Ectodermal cell (in vitro differentiated cells): ENCODE measurements around the gene GPR33. TPM values are rescaled to one million over a fixed set of nuclear protein-coding genes. Genes with fewer than 3 reads are reported as not detected.

Experiments used
- H3K27ac ChIP-seq: 2 replicates; pipeline ENCODE4 v1.7.0; 2013; ENCODE audit warnings: mild to moderate bottlenecking, low read depth, low read length; ENCODE audit not compliant: insufficient read depth, poor library complexity, severe bottlenecking
- H3K27me3 ChIP-seq: 2 replicates; pipeline ENCODE4 v1.7.0; 2013; ENCODE audit warnings: mild to moderate bottlenecking, low read length; ENCODE audit not compliant: insufficient read depth, control insufficient read depth, poor library complexity, severe bottlenecking
- H3K36me3 ChIP-seq: one replicate; pipeline ENCODE4 v1.7.0; 2013; ENCODE audit warnings: low read length; ENCODE audit not compliant: control insufficient read depth, insufficient read depth
- H3K4me1 ChIP-seq: one replicate; pipeline ENCODE4 v1.7.0; 2013; ENCODE audit warnings: low read length; ENCODE audit not compliant: control insufficient read depth, insufficient read depth
- H3K4me3 ChIP-seq: 2 replicates; pipeline ENCODE4 v1.7.0; 2013; ENCODE audit warnings: low read depth, low read length, control low read depth; ENCODE audit not compliant: insufficient read depth
- H3K9me3 ChIP-seq: 2 replicates; pipeline ENCODE4 v1.7.0; 2013; ENCODE audit warnings: mild to moderate bottlenecking, low read length, moderate library complexity; ENCODE audit not compliant: control insufficient read depth
- WGBS, 2 experiments: methylation state at CpG; one replicate each; pipeline ENCODE4 v1.1.7; 2013; ENCODE audit warnings: missing lambda C conversion rate in 2 of 2; 5-methylcytosine and 5-hydroxymethylcytosine counted together
- polyA plus RNA-seq, 4 experiments: library from polyadenylated mRNA; stranded (reverse); fragments of 50-300 nt; gene quantifications; one replicate each; pipeline ENCODE4 v1.2.3, GENCODE V29; 2013

GPR33 gene, protein sequence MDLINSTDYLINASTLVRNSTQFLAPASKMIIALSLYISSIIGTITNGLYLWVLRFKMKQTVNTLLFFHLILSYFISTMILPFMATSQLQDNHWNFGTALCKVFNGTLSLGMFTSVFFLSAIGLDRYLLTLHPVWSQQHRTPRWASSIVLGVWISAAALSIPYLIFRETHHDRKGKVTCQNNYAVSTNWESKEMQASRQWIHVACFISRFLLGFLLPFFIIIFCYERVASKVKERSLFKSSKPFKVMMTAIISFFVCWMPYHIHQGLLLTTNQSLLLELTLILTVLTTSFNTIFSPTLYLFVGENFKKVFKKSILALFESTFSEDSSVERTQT
- polyA plus RNA-seq (2013, experiment 1 of 4): not detected
- not detected for polyA plus RNA-seq (2013, experiment 2 of 4)
- not detected for polyA plus RNA-seq (2013, experiment 3 of 4)
- polyA plus RNA-seq (2013, experiment 4 of 4): not detected

DNA sequence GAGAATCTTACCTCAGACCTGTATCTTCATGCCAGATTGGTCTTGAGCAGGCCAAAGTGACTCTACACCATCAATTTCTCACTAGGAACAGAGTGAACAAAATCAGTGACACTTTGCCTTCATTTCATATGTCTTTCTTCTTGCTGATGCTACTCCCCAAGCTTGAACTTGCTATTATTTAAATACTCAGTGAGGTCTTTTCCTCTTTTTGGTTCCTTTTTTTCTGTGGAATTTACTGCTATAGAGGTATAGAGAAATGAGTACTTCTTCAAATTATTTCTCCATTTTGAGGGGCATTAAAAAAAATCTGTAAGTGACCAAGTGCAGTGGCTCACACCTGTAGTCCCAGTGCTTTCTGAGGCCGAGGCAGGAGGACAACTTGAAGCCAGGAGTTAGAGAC lies at the start of gene GPR33:
Gene GPR33, minus strand, starts transcription at position 154 of the 400 bp plus-strand sequence. CDS start 4,074 bp downstream, outside the sequence.
- 93 to 98% methylated on average over 1 of the region's 1 CpG for WGBS, 2 experiments
- Histone ChIP-seq H3K9me3 (no peaks in the 10 kb centered on the region), H3K4me3 (no peak within 1 kb of the TSS), H3K27me3 (no peaks in the 10 kb centered on the region), H3K4me1 (no peaks in the 10 kb centered on the region), H3K27ac (no peak within 1 kb of the TSS), H3K36me3 (no peaks in the 10 kb centered on the region)

DNA sequence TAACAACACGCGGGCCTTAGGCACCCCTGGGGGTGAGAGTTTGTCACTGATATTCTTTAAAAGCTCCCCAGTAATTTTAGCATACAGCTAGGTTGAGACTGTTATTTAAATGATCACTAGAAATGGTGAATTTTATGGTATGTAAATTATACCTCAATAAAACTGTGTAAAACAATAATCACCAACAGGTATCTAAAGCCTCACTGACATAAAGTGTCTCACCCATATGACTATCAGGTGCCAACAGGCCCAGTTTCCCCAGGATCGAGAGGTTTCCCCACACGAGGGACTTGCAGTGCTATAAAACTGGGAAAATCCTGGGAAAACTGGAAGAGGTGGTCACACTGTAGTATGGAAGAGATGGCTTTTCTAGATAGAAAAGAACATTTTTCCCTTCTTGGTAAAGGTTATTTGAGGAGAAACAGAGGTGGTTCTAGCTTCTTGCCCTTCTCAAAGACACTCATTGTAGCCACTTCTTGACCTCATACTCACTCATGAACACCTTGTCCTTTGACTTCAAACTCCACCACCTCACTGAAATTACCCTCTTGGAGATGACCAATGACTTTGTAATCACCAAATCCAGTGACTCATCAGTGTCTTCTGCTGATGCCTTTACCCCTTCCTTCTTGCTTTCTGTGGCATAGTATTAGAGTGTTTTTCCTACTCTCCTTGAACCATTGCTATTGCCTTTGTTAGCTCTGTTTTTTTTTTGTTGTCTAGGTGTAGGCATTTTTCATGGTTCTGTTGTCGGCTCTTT lies 48.5 kb upstream of the GPR33 start:
- Histone ChIP-seq H3K9me3 (no peaks in the 10 kb centered on the region), H3K4me1 (no peaks in the 10 kb centered on the region), H3K27ac (no peak overlapping the region), H3K4me3 (no peak overlapping the region), H3K27me3 (no peaks in the 10 kb centered on the region), H3K36me3 (no peaks in the 10 kb centered on the region)
- WGBS, 2 experiments: 89 to 98% methylated on average over 4 of the region's 5 CpGs

DNA sequence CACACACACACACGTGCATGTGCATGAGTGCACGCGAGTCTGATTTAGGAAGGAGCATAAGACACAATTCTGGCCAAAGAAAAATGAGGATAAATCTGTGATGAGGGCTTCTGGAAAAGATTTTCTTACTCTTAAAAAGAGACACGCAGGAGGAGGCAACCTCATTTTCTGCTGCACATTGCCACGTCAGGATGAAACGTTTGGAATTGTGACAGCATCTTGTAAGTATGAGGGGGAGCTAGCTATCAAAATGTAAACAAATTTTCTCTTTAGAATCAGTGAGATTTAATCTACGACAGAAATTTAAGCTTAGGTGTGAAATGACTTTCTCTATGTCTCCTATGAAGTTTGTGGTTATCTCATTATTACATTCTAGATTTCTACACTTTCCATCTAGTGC lies 42.3 kb upstream of the GPR33 start:
- Histone ChIP-seq H3K4me3 (no peak overlapping the region), H3K9me3 (no peaks in the 10 kb centered on the region), H3K27ac (no peak overlapping the region), H3K27me3 (no peaks in the 10 kb centered on the region), H3K4me1 (no peaks in the 10 kb centered on the region), H3K36me3 (no peaks in the 10 kb centered on the region)
- WGBS, 2 experiments: 86 to 93% methylated on average over 6 to 7 of the region's 7 CpGs

DNA sequence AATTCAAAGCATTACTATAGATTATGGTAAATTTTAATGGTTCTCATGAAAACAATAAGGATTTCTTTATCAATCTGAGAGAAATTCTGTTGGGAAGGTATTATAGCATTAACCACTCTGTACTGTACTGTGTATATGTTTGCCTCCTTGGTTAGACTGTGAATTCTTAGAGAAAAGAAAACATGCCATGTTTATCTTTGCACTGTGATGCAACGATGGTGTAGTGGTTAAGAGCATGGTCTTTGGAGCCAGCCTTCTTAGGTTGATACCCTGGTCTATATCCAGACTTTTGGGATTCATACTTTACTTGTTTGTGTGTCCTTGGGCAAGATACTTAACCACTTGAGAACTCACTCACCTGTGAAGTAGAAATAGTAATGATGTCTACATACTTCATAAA lies 41.2 kb upstream of the GPR33 start:
- Histone ChIP-seq H3K4me1 (no peaks in the 10 kb centered on the region), H3K27ac (no peak overlapping the region), H3K36me3 (no peaks in the 10 kb centered on the region), H3K27me3 (no peaks in the 10 kb centered on the region), H3K4me3 (no peak overlapping the region), H3K9me3 (no peaks in the 10 kb centered on the region)
- WGBS, 2 experiments: 87 to 100% methylated on average over 1 of the region's 1 CpG

DNA sequence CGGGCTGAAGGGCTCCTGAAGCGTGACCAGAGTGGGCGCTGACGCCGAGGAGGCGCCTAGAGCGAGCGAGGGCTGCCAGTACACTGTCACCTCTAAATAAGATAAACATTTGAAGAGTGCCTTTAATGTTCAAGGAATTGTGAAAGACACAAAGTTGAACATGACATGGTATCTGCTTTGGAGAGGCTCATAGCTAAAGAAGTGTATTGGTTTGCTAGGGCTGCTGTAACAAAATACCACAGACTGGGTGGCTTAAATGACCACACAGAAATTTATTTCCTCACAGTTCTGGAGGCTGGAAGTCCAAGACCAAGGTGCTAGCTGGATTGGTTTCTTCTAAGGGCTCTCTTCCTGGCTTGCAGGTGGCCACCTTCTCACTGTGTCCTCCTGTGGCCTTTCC lies 39.7 kb upstream of the GPR33 start:
- no peak overlapping the region for H3K27ac ChIP-seq
- no peaks in the 10 kb centered on the region for H3K4me1 ChIP-seq
- no peaks in the 10 kb centered on the region for H3K27me3 ChIP-seq
- no peaks in the 10 kb centered on the region for H3K36me3 ChIP-seq
- no peak overlapping the region for H3K4me3 ChIP-seq
- no peaks in the 10 kb centered on the region for H3K9me3 ChIP-seq
- 94 to 99% methylated on average over 8 of the region's 8 CpGs for WGBS, 2 experiments

DNA sequence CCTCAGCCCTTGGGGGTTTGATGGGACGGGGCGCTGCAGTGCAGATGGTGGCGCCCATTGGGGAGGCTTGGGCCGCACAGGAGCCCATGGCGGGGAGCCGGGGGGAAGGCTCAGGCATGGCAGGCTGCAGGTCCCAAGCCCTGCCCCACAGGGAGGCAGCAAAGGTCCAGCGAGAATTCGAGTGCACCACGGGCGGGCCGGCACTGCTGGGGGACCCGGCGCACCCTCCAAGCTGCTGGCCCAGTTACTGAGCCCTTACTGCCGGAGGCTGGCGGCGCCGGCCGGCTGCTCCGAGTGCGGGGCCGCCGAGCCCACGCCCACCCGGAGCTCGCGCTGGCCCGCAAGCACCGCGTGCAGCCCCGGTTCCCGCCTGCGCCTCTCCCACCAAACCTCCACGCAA lies 39.2 kb upstream of the GPR33 start:
- Histone ChIP-seq H3K4me1 (no peaks in the 10 kb centered on the region), H3K27ac (no peak overlapping the region), H3K36me3 (no peaks in the 10 kb centered on the region), H3K4me3 (no peak overlapping the region), H3K27me3 (no peaks in the 10 kb centered on the region), H3K9me3 (no peaks in the 10 kb centered on the region)
- WGBS, 2 experiments: 95% methylated on average over 33 of the region's 33 CpGs

DNA sequence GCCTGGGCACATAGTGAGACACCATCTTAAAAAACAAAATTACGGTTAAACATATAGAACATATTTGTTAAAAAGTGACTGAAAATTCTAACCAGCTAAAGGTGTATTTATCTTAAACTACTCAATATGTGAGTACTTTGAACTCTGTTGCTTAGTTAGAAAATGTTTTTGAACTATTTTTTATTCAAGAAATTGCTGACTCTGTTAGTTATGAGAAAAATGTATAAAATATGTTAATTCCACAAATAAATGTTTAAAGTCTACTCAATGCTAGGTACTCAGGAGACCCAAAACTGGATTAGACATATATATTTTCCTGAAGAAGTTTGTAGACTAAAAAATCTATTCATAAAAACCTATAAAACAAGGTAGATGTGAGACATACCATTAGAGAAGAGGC lies 23.0 kb upstream of the GPR33 start:
- Histone ChIP-seq H3K36me3 (no peaks in the 10 kb centered on the region), H3K4me1 (no peaks in the 10 kb centered on the region), H3K27me3 (no peaks in the 10 kb centered on the region), H3K4me3 (no peak overlapping the region), H3K27ac (no peak overlapping the region), H3K9me3 (no peaks in the 10 kb centered on the region)
- WGBS, 2 experiments: 100% methylated on average over 1 of the region's 1 CpG; no CpG with 5 or more reads in 1 of the 2 experiments

DNA sequence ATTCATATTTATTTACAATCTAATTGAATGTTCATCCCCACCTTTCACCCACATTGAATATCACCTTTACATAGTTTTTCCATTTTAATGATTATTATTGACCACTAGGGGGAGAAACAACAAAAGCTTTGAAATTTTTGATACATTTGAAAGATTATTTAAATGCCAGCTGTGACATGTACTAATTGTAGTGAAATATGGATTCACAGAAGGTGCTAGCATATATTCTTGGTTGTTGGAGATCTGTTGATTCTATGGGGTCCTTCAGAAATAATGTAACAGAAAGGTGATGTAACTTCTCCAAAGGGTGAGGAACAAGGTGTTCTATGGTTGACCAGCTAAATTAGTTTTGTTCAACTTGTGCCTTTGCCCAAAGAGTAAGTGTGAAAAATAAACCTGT lies 22.4 kb upstream of the GPR33 start:
- Histone ChIP-seq H3K27ac (no peak overlapping the region), H3K36me3 (no peaks in the 10 kb centered on the region), H3K27me3 (no peaks in the 10 kb centered on the region), H3K4me3 (no peak overlapping the region), H3K9me3 (no peaks in the 10 kb centered on the region), H3K4me1 (no peaks in the 10 kb centered on the region)

DNA sequence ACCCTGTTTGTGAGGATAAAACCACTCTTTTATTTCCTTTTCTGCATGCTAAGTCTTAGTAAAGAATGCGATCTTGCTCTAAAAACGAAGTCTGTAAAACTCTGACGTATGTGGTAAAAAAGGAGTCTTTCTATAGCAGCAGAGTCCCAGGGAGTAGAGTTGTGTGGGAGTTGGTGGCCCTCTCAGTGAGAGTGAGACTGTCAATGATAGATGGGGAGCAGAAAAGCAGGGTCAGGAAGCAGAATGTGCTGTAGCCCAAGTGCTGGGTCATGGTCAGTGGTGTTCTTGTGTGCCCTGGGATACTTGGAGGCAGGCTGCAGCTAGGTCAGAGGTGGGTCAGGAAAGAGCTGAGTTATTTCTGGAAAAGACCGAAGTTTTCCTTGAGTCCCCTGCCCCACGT lies 20.3 kb upstream of the GPR33 start:
- 79 to 85% methylated on average over 5 of the region's 5 CpGs for WGBS, 2 experiments

DNA sequence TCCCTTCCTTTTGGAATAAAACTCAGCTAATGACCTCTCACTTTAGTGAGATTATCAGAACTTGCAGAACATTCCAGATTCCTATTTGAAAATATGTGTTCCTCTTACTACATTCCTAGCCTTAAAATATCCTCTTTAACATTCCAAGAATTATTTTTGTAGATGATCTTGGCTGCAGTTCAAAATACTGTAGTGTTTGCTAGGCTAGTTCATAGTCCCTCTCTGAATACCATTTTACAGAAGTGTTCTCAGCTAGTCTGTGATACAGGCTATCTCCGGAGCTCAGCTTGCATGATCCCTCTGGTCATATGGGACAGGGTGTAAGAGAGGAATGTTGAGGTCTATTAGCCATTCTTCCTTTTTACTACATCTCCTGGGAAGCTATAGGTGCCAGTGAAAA lies 17.6 kb upstream of the GPR33 start:
- Histone ChIP-seq H3K36me3 (no peaks in the 10 kb centered on the region), H3K27me3 (no peaks in the 10 kb centered on the region), H3K4me1 (no peaks in the 10 kb centered on the region), H3K9me3 (no peaks in the 10 kb centered on the region), H3K27ac (no peak overlapping the region), H3K4me3 (no peak overlapping the region)
- 88% methylated on average over 1 of the region's 1 CpG; no CpG with 5 or more reads in 1 of the 2 experiments for WGBS, 2 experiments

More for the DNA sequence above, 20.3 kb upstream of the GPR33 start:
- H3K4me3 ChIP-seq: no peak overlapping the region
- H3K9me3 ChIP-seq: no peaks in the 10 kb centered on the region
- H3K36me3 ChIP-seq: no peaks in the 10 kb centered on the region
- no peaks in the 10 kb centered on the region for H3K27me3 ChIP-seq
- no peaks in the 10 kb centered on the region for H3K4me1 ChIP-seq
- no peak overlapping the region for H3K27ac ChIP-seq
